ENCODE data around the gene ABHD2. TPM values are rescaled to one million over a fixed set of nuclear protein-coding genes. Genes with fewer than 3 reads are reported as not detected.
"Not testable (repeated sequence)": the region's sequence is repeated elsewhere in the genome, so short reads cannot be mapped to it uniquely, and the experiment has no call there.

The ABHD2 gene, protein sequence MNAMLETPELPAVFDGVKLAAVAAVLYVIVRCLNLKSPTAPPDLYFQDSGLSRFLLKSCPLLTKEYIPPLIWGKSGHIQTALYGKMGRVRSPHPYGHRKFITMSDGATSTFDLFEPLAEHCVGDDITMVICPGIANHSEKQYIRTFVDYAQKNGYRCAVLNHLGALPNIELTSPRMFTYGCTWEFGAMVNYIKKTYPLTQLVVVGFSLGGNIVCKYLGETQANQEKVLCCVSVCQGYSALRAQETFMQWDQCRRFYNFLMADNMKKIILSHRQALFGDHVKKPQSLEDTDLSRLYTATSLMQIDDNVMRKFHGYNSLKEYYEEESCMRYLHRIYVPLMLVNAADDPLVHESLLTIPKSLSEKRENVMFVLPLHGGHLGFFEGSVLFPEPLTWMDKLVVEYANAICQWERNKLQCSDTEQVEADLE
- total RNA-seq = 100 to 1,000 TPM in 1 of 4 donors, 10 to 100 TPM in 3; 53.3 to 110 (median 68.6) TPM

- no peak for TF ChIP-seq CTCF (IDR thresholded peaks at IDR 0.05)
- ATAC-seq (ENCODE audit: low FRiP score) = peak; percentile 95
- peak; percentile 96 for DNase-seq (ENCODE audit: low spot score)
Observed at GRCh38 chr15:89087830-89088604, at the start of gene ABHD2. Gene ABHD2 (plus strand): TSS chr15:89088456. CDS start chr15:89116328, 27,872 bp downstream.

- DNase-seq (ENCODE audit: low spot score) (no peak), ATAC-seq (ENCODE audit: low FRiP score) (no peak)
- no peak for TF ChIP-seq CTCF (IDR thresholded peaks at IDR 0.05)
Observed at GRCh38 chr15:89039142-89039541, 49.1 kb upstream of the ABHD2 start.

- ATAC-seq (ENCODE audit: low FRiP score) (no peak), DNase-seq (ENCODE audit: low spot score) (no peak)
- no peak for TF ChIP-seq CTCF (IDR thresholded peaks at IDR 0.05)
Observed at GRCh38 chr15:89041507-89041906, 46.7 kb upstream of the ABHD2 start.

DNA sequence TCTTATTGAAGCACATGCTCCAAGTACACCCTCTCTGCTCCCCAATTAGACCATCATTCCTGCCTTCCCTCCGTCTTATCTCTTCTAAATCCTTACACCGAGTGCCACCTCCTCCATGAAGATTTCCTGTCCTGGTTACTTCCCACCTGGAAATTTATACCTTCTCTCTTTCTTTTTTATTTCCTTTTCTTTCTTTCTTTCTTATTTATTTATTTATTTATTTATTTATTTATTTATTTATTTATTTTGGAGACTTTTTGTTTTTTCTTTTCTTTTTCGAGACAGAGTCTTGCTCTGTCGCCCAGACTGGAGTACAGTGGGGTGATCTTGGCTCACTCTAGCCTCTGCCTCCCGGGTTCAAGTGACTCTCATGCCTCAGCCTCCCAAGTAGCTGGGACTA lies 45.9 kb upstream of the ABHD2 start:
- no peak for ATAC-seq (ENCODE audit: low FRiP score)
- DNase-seq (ENCODE audit: low spot score) = no peak
- TF ChIP-seq CTCF (IDR thresholded peaks at IDR 0.05) = no peak

- TF ChIP-seq CTCF (IDR thresholded peaks at IDR 0.05) = no peak
- ATAC-seq (ENCODE audit: low FRiP score) (no peak), DNase-seq (ENCODE audit: low spot score) (no peak)
Observed at GRCh38 chr15:89043031-89044002, 44.9 kb upstream of the ABHD2 start.

GRCh38 chr15:89049016-89049666 lies 39.1 kb upstream of the ABHD2 start:
- not testable (repeated sequence) for DNase-seq (ENCODE audit: low spot score); ATAC-seq (ENCODE audit: low FRiP score)

All from omental fat pad (tissue), 4 donors.